ENCODE results near the gene RCC2.
"Not testable (repeated sequence)": the region's sequence is repeated elsewhere in the genome, so short reads cannot be mapped to it uniquely, and the experiment has no call there.

Gene RCC2

GRCh38 chr1:17422461-17422860 lies 17.0 kb downstream of the RCC2 start:
- DNase-seq (ENCODE audit: low read depth in 4 of 4, low spot score in 1 of 4): no peak

GRCh38 chr1:17420391-17420918 lies 19.0 kb downstream of the RCC2 start:
- no peak for DNase-seq (ENCODE audit: low read depth in 4 of 4, low spot score in 1 of 4)

- peak in 3 of 4 experiments; percentile 38 to 50 (median 50) for DNase-seq (ENCODE audit: low read depth in 4 of 4, low spot score in 1 of 4)
Observed at GRCh38 chr1:17419626-17420328, 19.7 kb downstream of the RCC2 start.

GRCh38 chr1:17416389-17416788 lies 23.1 kb downstream of the RCC2 start:
- no peak for DNase-seq (ENCODE audit: low read depth in 4 of 4, low spot score in 1 of 4)

- no peak for DNase-seq (ENCODE audit: low read depth in 4 of 4, low spot score in 1 of 4)
Observed at GRCh38 chr1:17414022-17414421, 25.5 kb downstream of the RCC2 start.

- no peak for DNase-seq (ENCODE audit: low read depth in 4 of 4, low spot score in 1 of 4)
Observed at GRCh38 chr1:17412093-17412870, 27.2 kb downstream of the RCC2 start.

- DNase-seq (ENCODE audit: low read depth in 4 of 4, low spot score in 1 of 4): no peak
Observed at GRCh38 chr1:17409391-17409811, 30.1 kb downstream of the RCC2 start.

GRCh38 chr1:17407786-17408514 lies 31.5 kb downstream of the RCC2 start:
- not testable (repeated sequence) for DNase-seq (ENCODE audit: low read depth in 4 of 4, low spot score in 1 of 4)

- DNase-seq (ENCODE audit: low read depth in 4 of 4, low spot score in 1 of 4): not testable (repeated sequence)
Observed at GRCh38 chr1:17406760-17407475, 32.6 kb downstream of the RCC2 start.

- peak in 2 of 4 experiments; percentile 12 to 21 for DNase-seq (ENCODE audit: low read depth in 4 of 4, low spot score in 1 of 4)
Observed at GRCh38 chr1:17405898-17406759, 33.3 kb downstream of the RCC2 start.

GRCh38 chr1:17404820-17405219 lies 34.7 kb downstream of the RCC2 start:
- DNase-seq (ENCODE audit: low read depth in 4 of 4, low spot score in 1 of 4): no peak

- DNase-seq (ENCODE audit: low read depth in 4 of 4, low spot score in 1 of 4): no peak
Observed at GRCh38 chr1:17404034-17404684, 35.3 kb downstream of the RCC2 start.

- no peak for DNase-seq (ENCODE audit: low read depth in 4 of 4, low spot score in 1 of 4)
Observed at GRCh38 chr1:17403081-17403480, 36.4 kb downstream of the RCC2 start.

- no peak for DNase-seq (ENCODE audit: low read depth in 4 of 4, low spot score in 1 of 4)
Observed at GRCh38 chr1:17401841-17402240, 37.6 kb downstream of the RCC2 start.

- no peak for DNase-seq (ENCODE audit: low read depth in 4 of 4, low spot score in 1 of 4)
Observed at GRCh38 chr1:17400725-17401341, 38.6 kb downstream of the RCC2 start.

GRCh38 chr1:17397910-17398695 lies 41.4 kb downstream of the RCC2 start:
- no peak for DNase-seq (ENCODE audit: low read depth in 4 of 4, low spot score in 1 of 4)

- DNase-seq (ENCODE audit: low read depth in 4 of 4, low spot score in 1 of 4): no peak
Observed at GRCh38 chr1:17393230-17393629, 46.2 kb downstream of the RCC2 start.

- no peak for DNase-seq (ENCODE audit: low read depth in 4 of 4, low spot score in 1 of 4)
Observed at GRCh38 chr1:17392199-17392740, 47.2 kb downstream of the RCC2 start.

Measured in stimulated activated CD4-positive, alpha-beta T cell treated with anti-CD3 and anti-CD28 coated beads, Interleukin-1b, Interleukin-23, amount 100 ng/mL, for 24 hours (primary cell).